ENCODE results near the gene EHHADH.
A peak's percentile ranks its signal among the peaks of the same experiment; 100 is the strongest.

Gene EHHADH

DNA sequence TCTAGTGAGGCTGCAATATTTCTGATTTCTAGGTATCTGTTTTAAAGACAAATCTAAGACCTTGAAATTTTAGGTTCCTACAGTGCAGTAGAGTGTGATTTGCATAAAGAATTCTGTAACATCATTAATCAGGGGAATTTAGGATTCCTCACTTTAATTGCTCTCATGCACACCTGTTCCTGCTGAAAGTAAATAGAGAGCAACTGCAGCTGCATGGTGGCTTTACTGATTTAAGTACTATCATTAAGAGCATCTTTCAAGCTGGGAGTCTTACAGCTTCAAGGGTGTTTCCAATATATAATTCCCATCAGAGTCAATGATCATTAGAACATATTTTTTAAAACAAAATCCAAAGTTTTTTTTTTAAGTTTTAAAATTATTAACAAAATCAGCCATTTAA lies 65.0 kb downstream of the EHHADH start:
- no peak for DNase-seq

DNA sequence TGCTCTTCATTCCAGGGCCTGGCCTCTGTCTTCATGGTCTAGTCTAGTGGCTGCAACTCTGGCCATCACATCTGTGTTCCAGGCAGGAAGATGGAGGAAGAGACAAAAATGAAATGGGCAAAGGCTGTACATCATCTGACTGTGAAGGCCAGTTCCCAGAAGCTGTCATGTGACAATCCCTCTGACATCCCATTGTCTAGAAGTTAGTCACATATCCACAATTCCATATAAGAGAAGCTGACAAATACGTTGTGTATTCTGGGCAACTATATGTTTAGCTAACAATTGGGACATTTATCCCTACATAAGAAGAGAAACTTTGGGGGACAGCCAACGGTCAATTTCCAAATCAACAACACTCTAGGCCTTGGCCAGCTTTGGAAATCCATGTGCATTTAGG lies 66.5 kb downstream of the EHHADH start:
- no peak for DNase-seq

DNA sequence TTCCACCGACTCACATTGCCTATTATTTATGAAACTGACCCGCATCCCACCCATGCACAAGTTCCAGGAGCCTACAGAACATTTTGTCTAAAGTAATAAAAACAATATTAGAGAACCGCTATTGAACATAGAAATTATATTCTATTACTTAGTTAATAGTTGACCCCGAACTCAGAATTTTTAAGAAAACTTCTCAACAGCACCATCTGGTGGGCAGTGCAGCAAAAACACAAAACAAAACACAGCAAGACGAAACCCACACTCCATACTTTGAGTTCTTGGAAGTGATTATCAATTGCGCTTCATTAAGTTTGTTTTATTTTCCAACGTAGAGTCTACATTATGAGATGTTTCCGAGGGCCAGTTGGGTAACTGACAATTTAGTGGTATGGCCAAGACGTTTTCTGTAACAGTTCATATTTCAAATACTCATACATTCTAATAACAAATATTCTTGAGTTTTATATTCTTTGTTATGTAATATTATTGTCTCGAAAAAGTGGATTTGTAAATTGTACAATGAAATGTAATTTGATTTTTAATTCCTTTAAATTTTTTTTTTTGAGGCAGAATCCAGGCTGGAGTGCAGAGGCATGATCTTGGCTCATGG lies 77.0 kb downstream of the EHHADH start:
- peak in 1 of 2 donors; percentile 20 for DNase-seq

DNA sequence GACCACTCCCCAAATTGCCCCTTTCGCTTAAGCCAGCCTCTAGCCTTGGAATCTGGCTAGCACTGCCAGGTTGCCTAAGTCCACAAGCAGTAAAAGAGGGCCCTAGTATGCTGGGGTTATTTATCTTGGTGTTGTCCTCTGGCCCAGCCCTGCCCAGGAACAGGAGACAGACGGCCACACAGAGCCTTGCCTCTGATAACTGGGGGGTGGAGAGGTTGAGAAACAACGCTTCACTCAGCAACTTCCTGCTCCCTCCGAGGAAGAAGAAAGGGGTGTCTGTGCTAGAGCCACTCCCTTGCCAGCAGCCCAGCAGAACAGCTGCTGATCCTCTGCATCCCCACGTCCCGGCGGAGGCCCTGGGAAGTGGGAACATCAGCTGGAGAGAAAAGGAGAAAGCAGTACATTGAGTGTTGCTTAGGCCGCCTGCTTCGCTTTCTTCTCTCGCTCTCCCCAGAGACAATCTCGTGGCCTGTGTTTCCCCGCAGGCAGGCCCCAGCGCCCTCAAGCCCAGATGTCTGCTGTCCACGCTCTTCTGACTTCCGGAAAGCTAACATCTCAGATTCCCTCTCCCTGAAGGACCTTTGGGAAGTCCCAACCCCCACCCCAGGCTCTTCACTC lies 78.4 kb downstream of the EHHADH start:
- peak in 1 of 2 donors; percentile 13 for DNase-seq

DNA sequence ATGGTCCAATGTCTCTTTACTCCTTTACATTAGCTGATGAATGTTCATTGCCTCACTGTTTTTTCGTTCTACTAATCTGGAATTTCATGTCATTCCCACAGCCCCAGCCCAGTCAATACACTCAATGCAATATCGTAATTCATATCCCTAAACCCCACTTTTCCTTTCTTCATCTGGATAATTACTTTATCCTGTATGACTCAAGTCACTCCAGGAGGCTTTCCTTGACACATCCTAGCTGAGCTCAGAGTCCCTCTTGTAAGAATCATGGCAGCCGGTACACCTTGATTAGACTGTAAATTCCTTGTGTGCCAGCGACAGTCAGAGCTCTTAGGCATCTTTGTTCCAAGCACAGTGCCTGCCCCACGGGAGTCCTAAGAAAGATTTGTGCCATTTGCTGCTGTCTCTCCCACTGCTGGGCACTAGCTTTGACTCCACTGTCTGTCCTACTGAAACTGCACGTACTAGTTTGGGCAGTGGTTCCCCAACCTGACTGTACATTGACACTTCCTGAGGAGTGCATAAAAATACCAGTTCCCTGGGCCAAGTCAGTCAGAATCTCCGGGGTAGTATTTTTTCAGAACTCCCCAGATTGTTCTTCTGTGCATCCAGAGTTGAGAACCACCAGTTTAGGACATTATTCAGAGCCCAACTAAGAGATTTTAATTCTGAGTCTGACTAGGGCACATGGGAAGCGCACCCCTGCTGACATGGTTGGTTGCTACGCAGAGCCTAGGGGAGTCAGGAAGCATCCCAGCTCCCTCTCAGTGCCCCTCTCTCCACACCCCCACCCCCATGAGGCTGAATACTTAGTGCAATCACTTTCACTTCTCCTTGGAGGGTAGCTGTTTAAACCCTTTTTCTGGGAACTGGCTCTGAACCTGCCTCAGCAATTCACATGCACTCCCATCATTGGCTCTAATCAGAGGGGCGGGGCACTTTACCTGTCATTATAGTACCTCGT lies 81.5 kb downstream of the EHHADH start:
- no peak for DNase-seq

DNA sequence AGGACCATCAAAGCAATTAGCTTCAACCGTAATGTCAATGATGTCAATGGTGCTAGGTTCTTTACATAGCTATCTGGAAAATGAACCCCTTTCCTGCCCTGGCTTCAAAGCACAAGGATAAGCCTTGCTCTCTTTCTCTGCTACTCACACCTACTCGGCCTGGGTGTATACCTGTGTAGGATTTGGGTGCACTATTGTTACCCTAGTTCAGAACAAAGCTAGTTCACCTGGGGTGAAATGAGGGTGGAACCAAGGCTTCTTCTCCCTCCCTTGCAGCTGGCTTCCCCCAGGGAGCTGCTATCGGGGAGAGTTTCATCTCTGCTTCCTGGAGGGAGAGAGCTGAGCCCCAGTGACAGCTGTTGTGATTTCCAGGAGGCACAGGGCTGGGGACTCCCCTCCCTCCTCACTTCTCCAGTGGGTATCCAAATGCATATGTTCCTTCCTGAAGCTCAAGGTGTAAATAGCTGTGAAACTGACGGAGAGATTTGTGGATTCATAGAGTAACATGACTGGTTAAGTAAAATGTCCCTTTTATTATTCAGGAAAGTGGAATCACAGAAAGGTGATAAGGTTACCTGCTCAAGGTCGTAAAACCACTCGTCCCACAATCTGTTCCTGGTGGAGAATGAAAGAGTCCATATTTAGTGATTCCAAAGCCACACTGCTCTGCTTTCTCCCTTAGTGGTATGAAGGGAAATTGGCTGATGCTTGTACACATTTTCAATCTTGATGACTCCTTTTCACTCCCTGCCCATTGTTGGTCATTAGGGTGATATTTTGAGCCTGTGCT lies 89.2 kb downstream of the EHHADH start:
- DNase-seq = no peak

DNA sequence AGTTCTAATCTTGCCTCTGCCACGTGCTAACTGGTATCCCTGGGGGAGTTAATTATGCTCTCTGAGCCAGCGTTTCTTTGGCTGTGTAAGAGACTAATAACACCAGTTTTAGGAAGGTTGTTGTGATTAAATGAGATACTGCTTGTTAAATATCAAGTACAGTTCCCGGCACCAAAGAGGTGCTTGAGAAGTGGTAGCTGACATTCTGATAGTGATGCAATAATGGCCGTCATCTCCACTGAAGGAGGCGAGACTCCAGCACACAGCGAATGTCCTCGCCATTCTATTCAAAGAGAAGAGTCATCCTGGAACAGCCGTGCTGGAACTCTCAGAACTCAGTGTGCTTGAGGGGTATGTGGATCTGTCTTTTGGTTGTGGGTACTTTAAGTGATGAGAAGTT lies 91.2 kb downstream of the EHHADH start:
- no peak for DNase-seq

DNA sequence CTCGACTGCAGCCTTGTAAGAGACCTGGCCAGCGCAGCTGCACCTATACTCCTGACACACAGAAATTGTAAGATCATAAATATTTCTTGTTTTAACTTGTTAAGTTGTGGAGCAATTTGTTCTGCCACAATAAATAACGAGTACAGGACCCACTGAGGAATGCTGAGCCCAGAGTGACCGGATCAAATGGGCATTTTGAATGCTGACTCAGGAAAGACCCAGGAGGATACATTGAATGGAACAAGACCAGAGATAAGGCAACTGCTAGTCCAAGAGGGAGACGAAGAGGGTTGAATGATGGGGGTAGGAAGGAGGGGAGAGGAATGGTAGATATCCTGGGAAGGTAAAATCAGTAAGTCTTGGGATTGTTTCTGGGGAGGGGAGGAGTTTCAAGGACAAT lies 92.1 kb downstream of the EHHADH start:
- DNase-seq = no peak

DNA sequence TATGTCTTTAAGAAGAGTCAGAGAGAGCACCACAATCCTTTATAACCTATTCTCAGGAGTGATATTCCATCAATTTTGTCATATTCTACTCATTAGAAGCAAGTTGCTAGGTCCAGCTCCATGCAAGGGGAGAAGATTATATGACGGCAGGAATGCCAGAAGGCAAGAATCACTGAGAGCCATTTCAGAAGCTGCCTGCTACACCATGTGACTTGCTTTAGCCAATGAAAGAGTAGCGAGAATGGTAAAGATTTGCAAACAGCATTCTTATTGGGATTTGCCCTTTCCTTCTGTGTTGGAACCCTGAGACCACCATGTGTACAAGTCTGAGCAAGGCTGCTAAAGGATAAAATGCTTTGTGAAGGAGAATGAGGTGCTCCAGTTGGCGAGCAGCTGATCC lies 96.5 kb downstream of the EHHADH start:
- DNase-seq = no peak

DNA sequence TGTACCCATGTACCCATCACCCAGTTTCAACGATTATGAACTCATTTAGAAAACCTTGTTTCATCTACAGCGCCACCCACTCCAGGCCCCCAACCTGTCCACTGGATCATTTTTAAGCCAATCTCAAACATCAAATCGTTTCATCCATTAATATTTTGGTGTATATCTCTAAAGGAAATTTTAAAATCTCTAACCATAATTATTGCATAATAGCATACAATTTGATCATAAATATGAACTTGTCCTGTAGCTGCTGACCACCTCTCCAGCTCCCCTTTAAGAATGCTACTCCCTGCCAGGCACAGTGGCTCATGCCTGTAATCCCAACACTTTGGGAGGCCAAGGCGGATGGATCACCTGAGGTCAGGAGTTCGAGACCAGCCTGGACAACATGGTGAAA lies 98.2 kb downstream of the EHHADH start:
- DNase-seq = no peak

DNA sequence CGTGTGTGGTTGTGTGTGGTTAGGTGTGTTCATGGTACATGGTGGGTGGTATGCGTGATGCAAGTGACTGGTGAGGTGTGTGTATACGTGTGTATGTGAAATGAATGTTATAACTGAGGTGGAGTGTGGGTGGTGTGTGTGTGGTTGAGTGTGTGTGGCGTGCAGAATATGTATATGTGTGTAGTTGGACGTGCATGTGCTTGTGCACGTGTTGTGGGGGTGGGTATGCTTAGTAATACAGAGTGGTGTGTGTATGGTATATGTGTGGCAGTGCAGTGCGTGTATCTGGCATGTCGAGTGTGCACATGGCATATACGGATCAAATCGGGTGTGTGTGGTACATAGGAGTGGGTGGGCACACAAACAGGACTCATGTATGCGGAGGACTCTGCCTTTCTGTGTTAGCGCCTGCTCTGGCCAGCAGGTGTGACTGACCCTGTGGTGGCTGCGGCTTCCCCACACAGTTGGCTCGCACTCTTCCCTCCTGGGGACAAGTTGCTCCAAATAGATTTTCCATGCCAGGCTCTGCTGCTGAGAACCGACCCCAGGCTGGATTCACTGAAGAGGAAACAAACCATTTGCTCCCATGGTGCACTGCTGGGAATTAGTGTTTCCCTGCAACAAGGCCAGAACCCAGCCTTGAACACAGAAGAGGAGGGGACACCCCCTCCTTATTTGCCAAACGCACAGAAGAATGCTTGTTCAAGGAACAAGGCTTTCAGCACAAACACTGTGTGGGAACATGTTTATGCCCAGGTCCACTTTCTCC lies 99.8 kb downstream of the EHHADH start:
- no peak for DNase-seq

DNA sequence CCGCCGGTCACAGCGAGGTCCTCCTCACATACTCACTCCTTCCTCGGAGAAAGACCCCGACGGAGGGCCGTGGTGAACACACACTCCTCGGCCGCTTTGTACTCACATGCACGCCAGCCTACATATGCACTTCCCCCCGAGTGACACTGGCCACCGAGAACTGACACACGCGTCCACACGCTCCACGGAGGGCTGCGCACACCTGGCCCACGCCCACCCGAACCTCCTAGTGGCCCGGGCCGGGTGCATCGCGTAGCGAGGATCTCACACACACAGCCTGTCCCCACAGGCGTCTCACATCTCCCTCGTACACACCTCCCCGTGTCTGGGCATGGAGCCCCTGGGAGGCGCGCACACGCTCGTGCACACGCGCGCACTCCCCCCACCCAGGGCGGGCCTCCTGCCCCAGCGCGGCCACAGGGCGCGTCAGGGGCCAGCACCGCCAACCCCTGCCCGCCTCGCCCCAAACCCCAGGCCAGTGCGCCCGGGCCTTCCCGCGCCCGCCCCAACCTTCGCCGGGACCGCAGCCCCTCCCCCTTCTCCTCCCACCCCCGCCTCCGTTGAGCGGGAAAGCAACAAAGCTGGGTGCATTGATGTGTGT lies 100.6 kb downstream of the EHHADH start:
- no peak for DNase-seq

DNA sequence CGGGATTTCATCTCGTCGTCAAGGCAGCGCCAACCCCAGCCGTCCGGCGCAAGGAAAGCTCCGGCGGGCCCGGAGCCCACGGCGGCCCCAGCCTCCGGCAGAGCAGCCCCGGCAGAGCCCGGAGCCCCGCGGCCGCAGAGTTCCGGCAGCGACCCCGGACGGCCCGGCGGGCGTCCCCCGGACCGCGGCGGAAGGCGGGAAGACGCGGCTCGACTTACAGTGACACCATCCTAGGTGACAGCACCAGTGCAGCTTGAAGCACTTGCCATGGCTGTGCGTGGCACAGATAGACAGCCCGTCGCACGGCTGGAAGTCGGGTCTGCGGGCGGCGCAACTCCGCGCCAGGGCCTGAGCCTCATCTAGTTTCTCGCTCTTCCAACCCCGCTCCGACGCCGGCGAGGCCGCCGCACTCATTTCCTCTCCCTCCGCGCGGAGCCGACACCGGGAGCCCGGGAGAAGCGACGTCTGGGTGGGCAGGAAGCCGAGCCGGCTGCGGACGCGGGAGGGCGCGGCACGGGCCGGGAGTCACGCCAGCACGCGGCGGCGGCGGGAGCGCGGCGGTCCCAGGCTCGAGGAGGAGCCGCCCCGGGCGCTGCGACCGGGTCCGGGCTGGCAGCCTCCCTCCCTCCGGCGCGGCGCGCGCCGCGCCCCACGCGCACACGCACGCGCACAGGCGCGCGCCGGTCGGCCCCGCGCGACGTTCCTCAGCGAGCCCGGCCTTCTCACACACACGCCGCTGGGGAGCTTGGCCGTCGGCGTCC lies 101.3 kb downstream of the EHHADH start, which contains the start of gene C3orf70:
TSS of gene C3orf70 (minus strand) at position 651 of the 761 bp plus-strand sequence. CDS start at position 414, 237 bp downstream.
- DNase-seq = no peak

DNA sequence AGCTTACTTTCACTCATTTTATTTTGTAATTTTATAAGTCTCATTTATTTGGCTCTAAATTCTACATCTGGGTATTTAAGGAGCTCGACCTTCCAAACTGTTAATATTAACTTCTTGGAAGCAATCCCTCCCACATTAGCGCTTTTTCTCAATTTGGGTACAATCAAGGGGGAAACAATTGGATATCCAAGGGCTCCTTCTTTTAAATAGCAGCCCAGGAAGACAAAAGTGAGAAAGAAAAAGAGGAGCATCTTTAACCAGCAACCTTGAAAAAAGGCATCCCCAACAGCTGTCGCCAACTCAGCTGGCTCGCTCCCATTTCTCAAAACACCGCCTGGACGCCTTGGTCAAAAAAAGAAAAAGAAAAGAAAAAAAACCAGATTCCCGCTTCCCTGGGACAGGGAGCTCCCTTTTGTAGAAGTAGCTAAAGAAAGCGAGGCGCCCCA lies 101.9 kb downstream of the EHHADH start:
- DNase-seq = no peak

DNA sequence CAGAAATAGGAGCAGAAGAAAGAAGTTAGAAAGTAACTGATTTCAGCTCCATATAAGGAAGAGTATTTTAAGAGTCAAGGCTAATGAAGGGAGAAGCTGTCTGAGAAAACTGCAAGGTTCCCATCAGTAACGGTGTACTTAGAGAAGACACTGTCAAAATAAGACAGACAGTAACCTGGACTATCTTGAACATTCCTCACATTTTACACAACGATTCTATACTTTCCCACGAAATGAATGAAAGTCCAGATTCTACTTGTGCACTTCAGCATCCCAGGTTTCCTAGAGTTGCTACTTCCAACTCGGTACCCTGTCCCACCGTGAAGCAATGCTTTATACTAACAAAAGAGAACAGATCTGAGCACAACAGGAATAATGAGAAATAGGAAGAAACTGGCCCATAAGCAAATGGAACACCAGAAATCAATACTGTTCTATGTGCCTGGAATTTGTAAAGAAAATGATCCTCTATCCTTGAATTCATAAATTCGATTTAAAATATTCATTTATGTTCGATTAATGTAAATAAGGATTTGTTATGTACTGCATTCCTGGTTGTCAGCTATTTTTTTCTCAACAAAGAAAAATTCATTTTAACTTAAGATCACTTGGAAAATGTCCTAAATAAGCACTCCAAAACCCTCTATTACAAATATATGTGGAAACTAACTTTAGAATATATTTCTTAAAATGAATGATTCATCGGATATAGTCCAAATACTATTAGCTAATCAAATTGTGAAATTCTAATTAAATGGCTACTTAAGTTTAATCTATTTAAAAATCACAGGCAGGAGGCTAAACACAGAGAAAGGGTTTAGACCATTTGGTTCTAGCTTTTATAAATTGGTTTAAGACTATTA lies 102.5 kb downstream of the EHHADH start:
- DNase-seq = no peak

DNA sequence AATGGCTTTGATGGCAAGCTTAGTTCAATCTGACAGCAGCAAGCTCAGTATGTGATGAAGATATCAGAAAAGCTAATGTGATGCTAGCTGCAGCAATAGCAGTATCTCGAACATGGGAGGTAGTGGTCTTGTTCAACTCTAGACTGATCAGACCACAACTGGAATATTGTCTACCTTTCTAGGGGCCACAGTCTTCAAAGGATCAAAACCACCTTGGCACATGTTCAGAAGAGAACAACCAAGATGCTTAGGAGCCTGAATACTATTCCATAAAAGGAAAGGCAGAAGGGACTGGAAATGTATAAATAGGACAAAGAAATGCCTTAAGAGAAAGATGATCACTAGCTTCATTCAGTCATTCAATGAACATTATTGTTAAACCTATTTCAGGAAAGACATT lies 103.3 kb downstream of the EHHADH start:
- no peak for DNase-seq

DNA sequence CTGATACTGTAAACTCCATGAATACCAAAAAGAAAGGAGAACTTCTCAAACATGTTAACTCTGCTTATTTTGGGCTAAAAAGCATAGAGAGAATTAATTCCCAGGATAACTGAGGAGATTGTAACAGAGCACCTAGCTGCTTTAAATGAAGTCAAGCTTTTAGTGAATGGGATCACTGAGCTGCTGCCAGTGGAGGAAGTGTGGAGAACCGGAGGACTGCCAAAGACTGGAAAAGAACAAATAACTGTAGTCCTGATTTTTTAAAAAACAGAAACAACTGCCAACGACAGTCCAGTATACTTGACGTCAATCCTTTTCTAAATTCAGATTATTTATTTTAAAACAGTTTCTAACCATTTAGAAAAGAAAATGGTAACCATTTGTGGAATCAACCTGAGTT lies 104.3 kb downstream of the EHHADH start:
- DNase-seq = no peak

DNA sequence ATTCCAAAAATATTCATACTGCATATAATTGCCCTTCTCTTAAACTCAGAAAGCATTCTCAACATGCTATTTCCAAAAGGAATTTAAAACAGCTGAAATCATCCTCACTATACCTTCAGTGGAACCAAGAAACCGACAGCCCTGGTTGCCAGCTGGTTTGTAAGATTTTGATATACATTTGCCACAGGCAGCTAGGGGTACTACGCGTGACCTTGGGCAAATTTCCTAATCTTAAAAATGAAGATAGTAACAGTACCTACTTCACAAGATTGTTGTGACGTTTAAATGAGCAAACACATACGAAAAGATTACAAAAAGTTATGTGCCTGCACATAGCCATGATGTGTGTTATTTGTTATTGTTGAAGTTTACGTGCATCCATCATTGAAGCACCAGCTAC lies 108.3 kb downstream of the EHHADH start:
- DNase-seq = no peak

DNA sequence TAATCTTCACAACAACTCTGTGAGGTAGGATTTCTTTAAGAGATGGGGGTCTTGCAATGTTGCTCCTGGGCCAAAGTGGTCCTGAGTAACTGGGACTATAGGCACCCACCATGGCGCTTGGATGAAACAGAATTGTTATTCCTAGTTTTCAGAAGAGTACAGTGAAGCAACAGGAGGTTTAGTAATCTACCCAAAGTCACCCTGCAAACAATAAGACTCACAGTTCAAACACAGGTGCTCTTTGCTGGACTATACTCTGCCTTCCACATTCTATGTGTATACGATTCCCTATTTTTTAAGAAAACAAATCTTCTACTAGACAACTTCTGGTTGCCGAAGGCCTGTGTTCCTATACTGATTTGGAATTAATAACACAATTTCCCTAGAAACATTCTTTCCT lies 109.1 kb downstream of the EHHADH start:
- DNase-seq = no peak
